GM12892 (cell line): ENCODE data around the gene FBXL2.

Experiments
- POLR2A ChIP-seq: IDR thresholded peaks from 2 replicates; pipeline ENCODE4 v1.6.1; 2011; ENCODE audit warnings: low read depth, low read length, control low read depth
- POLR2AphosphoS5 ChIP-seq: IDR thresholded peaks from 2 replicates; pipeline ENCODE4 v1.6.1; 2011; ENCODE audit warnings: low read depth, low read length, control low read depth
- TAF1 ChIP-seq: IDR thresholded peaks from 2 replicates; pipeline ENCODE4 v1.6.1; 2011; ENCODE audit warnings: low read depth, mild to moderate bottlenecking, control low read depth, low read length, borderline replicate concordance

DNA sequence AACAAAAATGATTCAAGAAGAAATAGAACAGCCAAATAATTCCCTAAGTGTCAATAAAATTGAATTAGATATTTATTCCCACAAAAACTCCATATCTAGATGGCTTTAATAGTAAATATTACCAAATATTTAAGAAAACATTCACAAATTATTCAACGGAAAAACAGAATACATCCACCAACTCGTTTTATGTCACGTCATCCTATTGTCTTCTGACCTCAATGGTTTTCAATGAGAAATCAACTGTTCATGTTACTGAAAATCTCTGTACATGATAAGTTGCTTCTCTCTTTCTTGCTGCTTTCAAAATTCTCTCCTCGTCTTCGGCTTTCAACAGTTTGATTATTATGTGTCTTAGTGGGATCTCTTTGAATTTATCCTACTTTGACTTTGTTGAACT lies 17.1 kb upstream of the FBXL2 start:
- TF ChIP-seq POLR2AphosphoS5 = no peak
- TF ChIP-seq POLR2A = no peak
- TF ChIP-seq TAF1 = no peak
